Activated CD8-positive, alpha-beta T cell treated with anti-CD3 and anti-CD28 coated beads, Interleukin-2, amount 10 ng/mL, durations not matched to agents 7 days and 5 days (primary cell): Measurements from ENCODE around the gene CLCN4. TPM values are rescaled to one million over a fixed set of nuclear protein-coding genes. Genes with fewer than 3 reads are reported as not detected.

Source experiments
- ATAC-seq: fragments of 150-1000 bp; cut with Tn5 transposase; one replicate; pipeline ENCODE4 v1.10.0; 2021; ENCODE audit warnings: moderate library complexity
- CTCF ChIA-PET: fragments of 350-600 bp; sonication (Branson Sonifier 250); formaldehyde crosslinking; loops from one replicate; lab custom pipeline; 2021; ENCODE audit warnings: antibody characterized with exemption; lab: Charles Lee
- POLR2A ChIA-PET: fragments of 350-600 bp; sonication (Branson Sonifier 250); formaldehyde crosslinking; loops from one replicate; lab custom pipeline; 2021; ENCODE audit warnings: antibody characterized with exemption; lab: Charles Lee
- DNase-seq: peaks from one replicate; pipeline ENCODE4 v3.0.0-alpha.2; 2020
- H3K27ac Mint-ChIP-seq: one replicate; pipeline ENCODE4 v1.8.0; 2021; ENCODE audit warnings: mild to moderate bottlenecking, mixed read lengths
- H3K27me3 Mint-ChIP-seq: one replicate; pipeline ENCODE4 v1.8.0; 2021; ENCODE audit warnings: low read depth, mixed read lengths
- H3K36me3 Mint-ChIP-seq: one replicate; pipeline ENCODE4 v1.8.0; 2021; ENCODE audit warnings: low read depth, mixed read lengths
- H3K4me1 Mint-ChIP-seq: one replicate; pipeline ENCODE4 v1.8.0; 2021; ENCODE audit warnings: low read depth, mixed read lengths
- H3K4me3 Mint-ChIP-seq: one replicate; pipeline ENCODE4 v1.8.0; 2021; ENCODE audit warnings: mild to moderate bottlenecking, mixed read lengths
- H3K9me3 Mint-ChIP-seq: one replicate; pipeline ENCODE4 v1.8.0; 2022; ENCODE audit warnings: mixed read lengths; ENCODE audit not compliant: insufficient read depth
- total RNA-seq, 2 experiments: library from RNA; stranded (reverse); gene quantifications; one replicate each; pipeline ENCODE4 v1.2.3, GENCODE V29; 2021

Gene CLCN4
- total RNA-seq, 2 experiments from 2014 or later: not detected

- peaks cover 44% of the 10 kb centered on the region for H3K36me3 Mint-ChIP-seq
- H3K27me3 Mint-ChIP-seq: no peaks in the 10 kb centered on the region
- ChIA-PET POLR2A (no interaction called here), CTCF (interaction anchor here (0.9 to 5.5 kb wide), 8 partner anchors 11 to 240 kb away, joined by 3 to 70 read pairs (median 14); no protein-coding TSS in a partner anchor)
- H3K4me3 Mint-ChIP-seq: no peak overlapping the region
- ATAC-seq (no peak), DNase-seq (no peak)
- H3K9me3 Mint-ChIP-seq: no peaks in the 10 kb centered on the region
- H3K27ac Mint-ChIP-seq: no peak overlapping the region
- peaks cover 29% of the 10 kb centered on the region for H3K4me1 Mint-ChIP-seq
Measured at GRCh38 chrX:10117864-10118377, 38.9 kb upstream of the CLCN4 start.

GRCh38 chrX:10118530-10118929 is 38.2 kb upstream of the CLCN4 start:
- Mint-ChIP-seq H3K27ac (no peak overlapping the region), H3K36me3 (peaks cover 39% of the 10 kb centered on the region), H3K4me3 (no peak overlapping the region), H3K9me3 (no peaks in the 10 kb centered on the region), H3K4me1 (peaks cover 25% of the 10 kb centered on the region), H3K27me3 (no peaks in the 10 kb centered on the region)
- ChIA-PET CTCF (interaction anchor here (0.7 to 5.5 kb wide), 16 partner anchors 8 to 243 kb away, joined by 3 to 70 read pairs (median 6); no protein-coding TSS in a partner anchor), POLR2A (interaction anchor here (1.6 kb wide), 1 partner anchor 107 kb away, joined by 4 read pairs; no protein-coding TSS in a partner anchor)
- ATAC-seq: no peak
- DNase-seq: no peak

GRCh38 chrX:10119399-10119990 is 37.3 kb upstream of the CLCN4 start:
- ChIA-PET CTCF (interaction anchor here (0.7 to 5.5 kb wide), 34 partner anchors 9 to 1277 kb away, joined by 3 to 70 read pairs (median 4); partner anchors contain the start of gene CLCN4), POLR2A (interaction anchor here (0.6 to 1.6 kb wide), 2 partner anchors 105 to 108 kb away, joined by 3 to 4 read pairs; no protein-coding TSS in a partner anchor)
- H3K27ac Mint-ChIP-seq: no peak overlapping the region
- no peaks in the 10 kb centered on the region for H3K9me3 Mint-ChIP-seq
- peaks cover 40% of the 10 kb centered on the region for H3K36me3 Mint-ChIP-seq
- no peaks in the 10 kb centered on the region for H3K27me3 Mint-ChIP-seq
- DNase-seq (peak; percentile 80), ATAC-seq (peak; percentile 62)
- no peak overlapping the region for H3K4me3 Mint-ChIP-seq
- peaks cover 25% of the 10 kb centered on the region for H3K4me1 Mint-ChIP-seq

- Mint-ChIP-seq H3K9me3 (no peaks in the 10 kb centered on the region), H3K27me3 (no peaks in the 10 kb centered on the region), H3K36me3 (peaks cover 48% of the 10 kb centered on the region), H3K4me3 (no peak overlapping the region), H3K4me1 (peaks cover 21% of the 10 kb centered on the region), H3K27ac (no peak overlapping the region)
- ChIA-PET POLR2A (interaction anchor here (0.6 kb wide), 1 partner anchor 106 kb away, joined by 3 read pairs; no protein-coding TSS in a partner anchor), CTCF (interaction anchor here (0.7 to 5.5 kb wide), 25 partner anchors 9 to 248 kb away, joined by 3 to 70 read pairs (median 4); partner anchors contain the start of gene CLCN4)
- DNase-seq (no peak), ATAC-seq (no peak)
Measured at GRCh38 chrX:10120331-10120730, 36.4 kb upstream of the CLCN4 start.

- CTCF ChIA-PET: interaction anchor here (0.7 to 5.5 kb wide), 10 partner anchors 10 to 249 kb away, joined by 3 to 70 read pairs (median 6); no protein-coding TSS in a partner anchor
Measured at GRCh38 chrX:10120828-10121227, 35.9 kb upstream of the CLCN4 start.

GRCh38 chrX:10121787-10122186 is 35.0 kb upstream of the CLCN4 start:
- H3K36me3 Mint-ChIP-seq: peaks cover 47% of the 10 kb centered on the region
- ChIA-PET CTCF (no interaction called here), POLR2A (no interaction called here)
- H3K4me1 Mint-ChIP-seq: peaks cover 21% of the 10 kb centered on the region
- ATAC-seq (peak; percentile 70), DNase-seq (no peak)
- no peak overlapping the region for H3K27ac Mint-ChIP-seq
- H3K4me3 Mint-ChIP-seq: no peak overlapping the region
- no peaks in the 10 kb centered on the region for H3K27me3 Mint-ChIP-seq
- no peaks in the 10 kb centered on the region for H3K9me3 Mint-ChIP-seq

More at GRCh38 chrX:10120828-10121227, 35.9 kb upstream of the CLCN4 start:
- ATAC-seq (no peak), DNase-seq (no peak)
- Mint-ChIP-seq H3K36me3 (peaks cover 48% of the 10 kb centered on the region), H3K4me3 (no peak overlapping the region), H3K27ac (no peak overlapping the region), H3K9me3 (no peaks in the 10 kb centered on the region), H3K4me1 (peaks cover 21% of the 10 kb centered on the region), H3K27me3 (no peaks in the 10 kb centered on the region)
- POLR2A ChIA-PET: no interaction called here

GRCh38 chrX:10124506-10125247 is 32.1 kb upstream of the CLCN4 start:
- no peak overlapping the region for H3K27ac Mint-ChIP-seq
- POLR2A ChIA-PET: no interaction called here
- no peak overlapping the region for H3K4me3 Mint-ChIP-seq
- no peak for ATAC-seq
- CTCF ChIA-PET: no interaction called here
- peaks cover 16% of the 10 kb centered on the region for H3K4me1 Mint-ChIP-seq
- no peaks in the 10 kb centered on the region for H3K9me3 Mint-ChIP-seq
- DNase-seq: no peak
- peaks cover 36% of the 10 kb centered on the region for H3K36me3 Mint-ChIP-seq
- no peaks in the 10 kb centered on the region for H3K27me3 Mint-ChIP-seq

GRCh38 chrX:10125248-10125615 is 31.5 kb upstream of the CLCN4 start:
- no peaks in the 10 kb centered on the region for H3K9me3 Mint-ChIP-seq
- ChIA-PET CTCF (no interaction called here), POLR2A (no interaction called here)
- H3K36me3 Mint-ChIP-seq: peaks cover 35% of the 10 kb centered on the region
- ATAC-seq: no peak
- no peaks in the 10 kb centered on the region for H3K27me3 Mint-ChIP-seq
- H3K4me1 Mint-ChIP-seq: peaks cover 16% of the 10 kb centered on the region
- no peak overlapping the region for H3K27ac Mint-ChIP-seq
- no peak for DNase-seq
- H3K4me3 Mint-ChIP-seq: no peak overlapping the region

GRCh38 chrX:10126044-10126443 is 30.7 kb upstream of the CLCN4 start:
- Mint-ChIP-seq H3K9me3 (no peaks in the 10 kb centered on the region), H3K27ac (no peak overlapping the region), H3K4me3 (no peak overlapping the region), H3K36me3 (peaks cover 29% of the 10 kb centered on the region), H3K4me1 (peaks cover 13% of the 10 kb centered on the region), H3K27me3 (no peaks in the 10 kb centered on the region)
- POLR2A ChIA-PET: no interaction called here
- DNase-seq: no peak
- CTCF ChIA-PET: no interaction called here
- ATAC-seq: no peak

- Mint-ChIP-seq H3K36me3 (peaks cover 24% of the 10 kb centered on the region), H3K4me1 (peaks cover 5% of the 10 kb centered on the region), H3K9me3 (no peaks in the 10 kb centered on the region), H3K27me3 (no peaks in the 10 kb centered on the region), H3K27ac (no peak overlapping the region), H3K4me3 (no peak overlapping the region)
- ATAC-seq: no peak
- POLR2A ChIA-PET: no interaction called here
- CTCF ChIA-PET: no interaction called here
- no peak for DNase-seq
Measured at GRCh38 chrX:10126834-10127233, 29.9 kb upstream of the CLCN4 start.

- Mint-ChIP-seq H3K4me3 (no peak overlapping the region), H3K4me1 (no peaks in the 10 kb centered on the region), H3K27ac (no peak overlapping the region), H3K36me3 (peaks cover 24% of the 10 kb centered on the region), H3K9me3 (no peaks in the 10 kb centered on the region), H3K27me3 (no peaks in the 10 kb centered on the region)
- DNase-seq (no peak), ATAC-seq (no peak)
- ChIA-PET POLR2A (no interaction called here), CTCF (no interaction called here)
Measured at GRCh38 chrX:10128386-10128785, 28.4 kb upstream of the CLCN4 start.

GRCh38 chrX:10129229-10129628 is 27.5 kb upstream of the CLCN4 start:
- DNase-seq: no peak
- Mint-ChIP-seq H3K4me1 (no peaks in the 10 kb centered on the region), H3K9me3 (no peaks in the 10 kb centered on the region), H3K36me3 (peaks cover 27% of the 10 kb centered on the region), H3K27me3 (no peaks in the 10 kb centered on the region), H3K4me3 (no peak overlapping the region), H3K27ac (no peak overlapping the region)
- CTCF ChIA-PET: no interaction called here
- POLR2A ChIA-PET: no interaction called here
- ATAC-seq: no peak
